Measurements from ENCODE around the gene PRKG1. TPM values are rescaled to one million over a fixed set of nuclear protein-coding genes. Genes with fewer than 3 reads are reported as not detected.

Gene PRKG1
- total and polyA plus RNA-seq, 2 of the 8 experiments (the other 6 are each of a cell fraction or from before 2014, with no cell fraction given), result 4.2 to 15.2 TPM

DNA sequence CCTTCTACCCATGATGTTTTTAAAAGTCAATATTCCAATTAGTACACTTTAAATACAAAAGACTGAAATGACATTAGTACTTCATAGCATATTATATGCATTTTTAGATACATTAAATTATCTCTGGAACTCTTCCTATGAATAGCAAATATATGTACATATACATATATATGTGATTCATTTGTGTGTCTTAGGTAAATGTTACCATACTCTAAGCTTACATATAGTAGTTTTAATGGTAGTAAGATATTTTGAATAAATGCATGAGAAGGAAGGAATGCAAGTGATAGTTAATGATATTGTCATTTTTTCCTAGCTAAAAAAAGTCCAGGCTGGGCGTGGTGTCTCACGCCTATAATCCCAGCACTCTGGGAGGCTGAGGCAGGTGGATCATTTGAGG is 671.1 kb downstream of the PRKG1 start:
- no peak overlapping the region for H3K9ac ChIP-seq (replicated peaks in 1 of 4; ENCODE audit: extremely low read depth in 1 of 4, low read depth in 3 of 4, low read length in 3 of 4)
- POLR2A ChIA-PET (ENCODE audit: partially characterized antibody), result no interaction called here
- no peaks in the 10 kb centered on the region for H4K20me1 ChIP-seq (replicated peaks in 1 of 2; ENCODE audit: control insufficient read depth in 1 of 2, insufficient read depth in 2 of 2, low read length in 2 of 2)
- H2BK5ac ChIP-seq (ENCODE audit: low read depth, low read length), result no peak overlapping the region
- no peaks in the 10 kb centered on the region for H3K9me3 ChIP-seq (ENCODE audit: insufficient read depth in 2 of 2, low read depth in 1 of 2, low read length in 1 of 2)
- no peak overlapping the region for H2AK5ac ChIP-seq (ENCODE audit: low read depth, low read length)
- no peak overlapping the region for H3K4me2 ChIP-seq (ENCODE audit: insufficient read depth in 1 of 2, low read depth in 2 of 2, low read length in 2 of 2)
- H4K91ac ChIP-seq (replicated peaks; ENCODE audit: insufficient read length, low read length), result no peak overlapping the region
- no peak overlapping the region for H3K27ac ChIP-seq (ENCODE audit: low read depth, low read length)
- no peak overlapping the region for H3K4ac ChIP-seq (replicated peaks; ENCODE audit: insufficient read length, low read depth, low read length)
- H3K4me3 ChIP-seq (ENCODE audit: extremely low read depth in 1 of 4, insufficient read depth in 2 of 4, low read depth in 3 of 4, low read length in 4 of 4), result no peak overlapping the region
- no peak overlapping the region for H2BK12ac ChIP-seq (ENCODE audit: low read depth, low read length)
- no peak overlapping the region for H4K8ac ChIP-seq (ENCODE audit: extremely low read depth, insufficient read depth, low read length)
- H3K79me1 ChIP-seq (ENCODE audit: low read depth, low read length), result no peaks in the 10 kb centered on the region
- H3K23me2 ChIP-seq (ENCODE audit: low read depth, low read length), result no peaks in the 10 kb centered on the region; the same call in 1 of the 2 replicates
- no peak overlapping the region for H4K5ac ChIP-seq (ENCODE audit: insufficient read length, low read depth, low read length)
- H3K18ac ChIP-seq (ENCODE audit: extremely low read depth, low read length), result no peak overlapping the region
- 89% methylated on average over 2 of the region's 2 CpGs; no CpG with 5 or more reads in 1 of the 2 experiments for WGBS, 2 experiments (ENCODE audit: extremely low coverage in 1 of 2, insufficient coverage in 1 of 2, insufficient read length in 1 of 2, insufficient replicate concordance in 2 of 2, low coverage in 1 of 2, low lambda C conversion rate in 2 of 2, missing lambda C conversion rate in 1 of 2)
- H2AFZ ChIP-seq (ENCODE audit: low read length), result no peak overlapping the region
- H3K27me3 ChIP-seq (replicated peaks in 1 of 4; ENCODE audit: control insufficient read depth in 3 of 4, extremely low read depth in 1 of 4, insufficient read depth in 3 of 4, low read length in 3 of 4), result no peaks in the 10 kb centered on the region
- CTCF ChIA-PET (ENCODE audit: partially characterized antibody), result interaction anchor here (0.9 to 1.1 kb wide), 2 partner anchors 356 to 681 kb away, joined by 3 read pairs; no protein-coding TSS in a partner anchor
- H3K36me3 ChIP-seq (ENCODE audit: control insufficient read depth in 2 of 4, insufficient read depth in 4 of 4, low read length in 3 of 4), result no peaks in the 10 kb centered on the region; a peak in 1 of 8 replicates
- no peak for TF ChIP-seq BRCA1 (IDR thresholded peaks at IDR 0.05; ENCODE audit: low read depth, low read length)
- TF ChIP-seq JUND (IDR thresholded peaks at IDR 0.05; ENCODE audit: low read length), result no peak
- no peak for TF ChIP-seq EGR1 (IDR thresholded peaks at IDR 0.05; ENCODE audit: borderline replicate concordance, low read depth, low read length)
- no peak for TF ChIP-seq SIX5 (IDR thresholded peaks at IDR 0.05; ENCODE audit: low read depth, low read length)
- no peak for TF ChIP-seq HDAC2 (IDR thresholded peaks at IDR 0.05; ENCODE audit: borderline replicate concordance in 1 of 2, low read depth in 2 of 2, low read length in 2 of 2)
- no peak overlapping the region for H3K23ac ChIP-seq (ENCODE audit: insufficient read length)
- no peak overlapping the region for H2BK120ac ChIP-seq (replicated peaks; ENCODE audit: low read depth, low read length)
- no peak overlapping the region for H3K14ac ChIP-seq (ENCODE audit: insufficient read length)
- H2BK15ac ChIP-seq (ENCODE audit: low read length), result no peak overlapping the region
- no peak for DNase-seq (ENCODE audit: low read depth in 1 of 2, low spot score in 2 of 2)
- FAIRE-seq, result no peak
- H3K79me2 ChIP-seq (ENCODE audit: control insufficient read depth in 1 of 2, insufficient read depth in 2 of 2, low read length in 2 of 2), result no peaks in the 10 kb centered on the region
- H3K56ac ChIP-seq (replicated peaks; ENCODE audit: insufficient read length, low read depth, low read length), result no peak overlapping the region
- H3K4me1 ChIP-seq (replicated peaks in 1 of 4; ENCODE audit: control insufficient read depth in 3 of 4, insufficient read depth in 4 of 4, low read length in 3 of 4), result peaks cover 0 to 6% (median 4%) of the 10 kb centered on the region in 4 experiments; a peak in 4 of 7 replicates
- H2BK20ac ChIP-seq (ENCODE audit: low read length), result no peak overlapping the region

Measured in H1 (cell line).